Testis (tissue), 3 donors: ENCODE results near the gene MAP4K2. TPM values are rescaled to one million over a fixed set of nuclear protein-coding genes. Genes with fewer than 3 reads are reported as not detected.

Experiments used
- DNase-seq: peaks from one replicate; pipeline ENCODE4 v3.0.0-alpha.2; 2019
- H3K27ac ChIP-seq, 2 donors: fragments of 200-600 bp; sonication (generic); one replicate each; pipeline ENCODE4 v1.5.1; 2019
- H3K27me3 ChIP-seq: fragments of 200-600 bp; sonication (generic); one replicate; pipeline ENCODE4 v1.5.1; 2019
- H3K36me3 ChIP-seq: fragments of 200-600 bp; sonication (generic); one replicate; pipeline ENCODE4 v1.5.1; 2017; ENCODE audit warnings: low read depth; ENCODE audit errors: missing control alignments
- H3K4me1 ChIP-seq: fragments of 200-600 bp; sonication (generic); one replicate; pipeline ENCODE4 v1.5.1; 2019
- H3K4me3 ChIP-seq, 2 donors: fragments of 200-600 bp; sonication (generic); one replicate each; pipeline ENCODE4 v1.5.1; 2017 to 2019
- H3K9me3 ChIP-seq: fragments of 200-600 bp; sonication (generic); one replicate; pipeline ENCODE4 v1.5.1; 2017
- CTCF ChIP-seq, 3 experiments: fragments of 450-650 bp in 2 of 3; fragments of 200-600 bp in 1 of 3; sonication (generic) in 1 of 3; IDR thresholded peaks; one replicate each; pipeline ENCODE4 v1.5.1; 2016 to 2019; ENCODE audit warnings: antibody characterized with exemption in 3 of 3, mild to moderate bottlenecking in 2 of 3, moderate library complexity in 1 of 3
- POLR2A ChIP-seq: fragments of 450-650 bp; IDR thresholded peaks from one replicate; pipeline ENCODE4 v1.6.1; 2017; ENCODE audit warnings: antibody characterized with exemption, mild to moderate bottlenecking, moderate library complexity
- WGBS, 2 donors: methylation state at CpG; one replicate each; pipeline ENCODE4 v1.1.5; 2018; 5-methylcytosine and 5-hydroxymethylcytosine counted together
- intact Hi-C: fragments of 100-400 bp; cut with DNase I; formaldehyde crosslinking; loops from one replicate; pipeline ENCODE4 v1.15.1; 2023; ENCODE audit warnings: low total_unique reads
- polyA plus RNA-seq: library from polyadenylated mRNA; stranded (reverse); fragments of 350-450 nt; fragmentation: Illumina TruSeq; extraction: RNeasy Lipid Tissue Mini Kit (QIAGEN cat#74804); gene quantifications from one replicate; pipeline ENCODE4 v1.2.3, GENCODE V29; 2014; ENCODE audit warnings: low read depth, low replicate concordance; ENCODE audit not compliant: insufficient read depth
- total RNA-seq, 2 donors: library from RNA; depleted of rRNA; stranded (reverse); fragments of >200 nt; gene quantifications; one replicate each; pipeline ENCODE4 v1.2.3, GENCODE V29; 2016

The MAP4K2 gene
- total and polyA plus RNA-seq, 3 donors from 2014 or later = 14.9 to 29.8 (median 27.7) TPM

GRCh38 chr11:64814712-64815187 is 11.7 kb upstream of the MAP4K2 start:
- Histone ChIP-seq H3K4me1 (peaks cover 2% of the 10 kb centered on the region), H3K27ac (no peak overlapping the region), H3K4me3 (no peak overlapping the region), H3K9me3 (no peaks in the 10 kb centered on the region), H3K27me3 (no peaks in the 10 kb centered on the region), H3K36me3 (no peaks in the 10 kb centered on the region)
- TF ChIP-seq POLR2A (no peak), CTCF (IDR thresholded peaks at IDR 0.05) (no peak)
- intact Hi-C loops = no loop called here
- no peak for DNase-seq
- 82 to 87% methylated on average over 7 of the region's 7 CpGs for WGBS, 2 donors

GRCh38 chr11:64813826-64814225 is 10.8 kb upstream of the MAP4K2 start:
- no peaks in the 10 kb centered on the region for H3K36me3 ChIP-seq
- no peak overlapping the region for H3K4me3 ChIP-seq
- TF ChIP-seq CTCF (IDR thresholded peaks at IDR 0.05) (no peak), POLR2A (no peak)
- WGBS, 2 donors = 57 to 70% methylated on average over 5 of the region's 5 CpGs
- H3K9me3 ChIP-seq = no peaks in the 10 kb centered on the region
- no peak for DNase-seq
- H3K27me3 ChIP-seq = no peaks in the 10 kb centered on the region
- peaks cover 10% of the 10 kb centered on the region for H3K4me1 ChIP-seq
- intact Hi-C loops = no loop called here
- H3K27ac ChIP-seq = no peak overlapping the region

GRCh38 chr11:64810891-64811272 is 7.9 kb upstream of the MAP4K2 start:
- no peaks in the 10 kb centered on the region for H3K36me3 ChIP-seq
- H3K4me3 ChIP-seq = peak overlapping the region; percentile 79 to 86
- intact Hi-C loops = no loop called here
- no peaks in the 10 kb centered on the region for H3K27me3 ChIP-seq
- WGBS, 2 donors = 31 to 41% methylated on average over 17 of the region's 17 CpGs
- H3K27ac ChIP-seq = no peak overlapping the region
- no peaks in the 10 kb centered on the region for H3K9me3 ChIP-seq
- DNase-seq = peak; percentile 42
- H3K4me1 ChIP-seq = peaks cover 10% of the 10 kb centered on the region
- no peak for TF ChIP-seq CTCF (IDR thresholded peaks at IDR 0.05)
- TF ChIP-seq POLR2A = no peak

- WGBS, 2 donors = 1% methylated on average over 31 to 41 of the region's 46 CpGs
- peaks cover 10% of the 10 kb centered on the region for H3K4me1 ChIP-seq
- TF ChIP-seq CTCF (IDR thresholded peaks at IDR 0.05) (no peak), POLR2A (no peak)
- no peaks in the 10 kb centered on the region for H3K36me3 ChIP-seq
- H3K27ac ChIP-seq = peak within 1 kb of the TSS; percentile 48 to 65
- H3K27me3 ChIP-seq = no peaks in the 10 kb centered on the region
- intact Hi-C loops = no loop called here
- peak within 1 kb of the TSS; percentile 79 to 86 for H3K4me3 ChIP-seq
- DNase-seq = peak; percentile 97
- H3K9me3 ChIP-seq = no peaks in the 10 kb centered on the region
Measured at GRCh38 chr11:64810271-64810890, 7.4 kb upstream of the MAP4K2 start, which contains the start of gene MEN1. Gene MEN1 (minus strand): TSS chr11:64810551. CDS start chr11:64810109, 442 bp downstream.

GRCh38 chr11:64809781-64810241 is 6.8 kb upstream of the MAP4K2 start:
- Histone ChIP-seq H3K4me3 (peak overlapping the region; percentile 79 to 86), H3K4me1 (peaks cover 10% of the 10 kb centered on the region), H3K9me3 (no peaks in the 10 kb centered on the region), H3K27me3 (no peaks in the 10 kb centered on the region), H3K36me3 (no peaks in the 10 kb centered on the region), H3K27ac (peak overlapping the region; percentile 48 to 65)
- DNase-seq = peak; percentile 30
- intact Hi-C loops = no loop called here
- no peak for TF ChIP-seq CTCF (IDR thresholded peaks at IDR 0.05)
- TF ChIP-seq POLR2A = no peak
- WGBS, 2 donors = 4 to 5% methylated on average over 14 to 44 of the region's 44 CpGs
